HG03039 (cell line): ENCODE measurements around the gene DLG5.
A peak's percentile ranks its signal among the peaks of the same experiment; 100 is the strongest.

Source experiments
- ATAC-seq: cut with Tn5 transposase; IDR thresholded peaks from one replicate; pipeline ENCODE4 v1.9.1; 2021; ENCODE audit warnings: mild to moderate bottlenecking, moderate library complexity; ENCODE audit not compliant: unreplicated experiment

DLG5 gene

GRCh38 chr10:77926566-77927401 lies at the start of gene DLG5:
DLG5 (minus strand) TSS chr10:77926755; CDS start chr10:77926520, 235 bp downstream.
- ATAC-seq = peak; percentile 62

GRCh38 chr10:77975086-77975666 lies 48.6 kb upstream of the DLG5 start:
- no peak for ATAC-seq

GRCh38 chr10:77974396-77975074 lies 48.0 kb upstream of the DLG5 start:
- no peak for ATAC-seq

GRCh38 chr10:77973276-77973675 lies 46.7 kb upstream of the DLG5 start:
- ATAC-seq = no peak

- no peak for ATAC-seq
Observed at GRCh38 chr10:77972148-77972547, 45.6 kb upstream of the DLG5 start.

GRCh38 chr10:77971804-77972144 lies 45.2 kb upstream of the DLG5 start:
- no peak for ATAC-seq

GRCh38 chr10:77970869-77971803 lies 44.6 kb upstream of the DLG5 start:
- no peak for ATAC-seq

- ATAC-seq = no peak
Observed at GRCh38 chr10:77969114-77969513, 42.6 kb upstream of the DLG5 start.

- no peak for ATAC-seq
Observed at GRCh38 chr10:77967611-77968022, 41.1 kb upstream of the DLG5 start.

GRCh38 chr10:77965294-77965693 lies 38.7 kb upstream of the DLG5 start:
- ATAC-seq = no peak

GRCh38 chr10:77964811-77965210 lies 38.3 kb upstream of the DLG5 start:
- no peak for ATAC-seq

- no peak for ATAC-seq
Observed at GRCh38 chr10:77963901-77964300, 37.3 kb upstream of the DLG5 start.

- no peak for ATAC-seq
Observed at GRCh38 chr10:77962350-77963146, 36.0 kb upstream of the DLG5 start.

- ATAC-seq = no peak
Observed at GRCh38 chr10:77961668-77962067, 35.1 kb upstream of the DLG5 start.

GRCh38 chr10:77960829-77961329 lies 34.3 kb upstream of the DLG5 start:
- no peak for ATAC-seq

- no peak for ATAC-seq
Observed at GRCh38 chr10:77959887-77960455, 33.4 kb upstream of the DLG5 start.

GRCh38 chr10:77959384-77959783 lies 32.8 kb upstream of the DLG5 start:
- ATAC-seq = no peak

- ATAC-seq = no peak
Observed at GRCh38 chr10:77955136-77955535, 28.6 kb upstream of the DLG5 start.

- no peak for ATAC-seq
Observed at GRCh38 chr10:77949167-77949566, 22.6 kb upstream of the DLG5 start.

GRCh38 chr10:77946084-77946483 lies 19.5 kb upstream of the DLG5 start:
- no peak for ATAC-seq
